ENCODE data around the gene SRPK3. TPM values are rescaled to one million over a fixed set of nuclear protein-coding genes. Genes with fewer than 3 reads are reported as not detected.

SRPK3 gene
- total RNA-seq, 1 experiment from 2014 or later, result 1.6 TPM

DNA sequence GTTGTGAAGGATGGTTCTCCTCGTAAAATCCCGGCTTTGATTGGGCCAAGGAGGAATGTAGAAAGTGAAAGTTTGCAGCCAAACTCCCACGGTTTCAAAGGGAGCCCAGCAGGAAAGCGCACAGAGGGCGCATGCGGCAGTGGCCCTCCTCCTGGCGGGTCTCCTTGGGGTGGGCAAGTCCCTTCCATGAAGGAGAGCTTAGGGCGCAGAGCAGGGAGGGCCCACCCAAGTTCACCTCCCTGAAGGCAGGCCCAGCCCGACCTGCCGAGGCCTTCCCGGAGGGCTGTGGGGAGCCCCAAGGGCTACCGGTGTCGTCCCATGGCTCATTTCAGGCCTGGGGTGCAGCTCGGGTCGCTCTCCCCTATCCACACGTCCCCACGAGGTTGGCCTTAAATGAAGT is 47.5 kb downstream of the SRPK3 start:
- BruUV-seq (replicated peaks), result no TSS peak
- peaks cover 10% of the 10 kb centered on the region; the same call in 1 of the 2 replicates for H3K4me1 ChIP-seq (ENCODE audit: control insufficient read depth, insufficient read depth, low read length)
- in situ Hi-C loops (cut with HindIII; ENCODE audit: low pct_unique_long_range_greater_than_20kb, low sequenced_read_pairs) (no loop called here), intact Hi-C loops (cut with micrococcal nuclease; ENCODE audit: unreplicated experiment) (no loop called here)
- H3K36me3 ChIP-seq (ENCODE audit: control insufficient read depth, insufficient read depth, low read length), result no peaks in the 10 kb centered on the region
- ChIA-PET CTCF (no interaction called here), POLR2A (no interaction called here)
- H3K9me3 ChIP-seq (ENCODE audit: control insufficient read depth, insufficient read depth, low read depth, low read length), result no peaks in the 10 kb centered on the region
- H3K27me3 ChIP-seq (ENCODE audit: control insufficient read depth, insufficient read depth, low read length), result no peaks in the 10 kb centered on the region
- no peak for TF ChIP-seq POLR2AphosphoS5 (IDR thresholded peaks at IDR 0.05; ENCODE audit: low read depth, low read length)
- TF ChIP-seq TCF7L2 (IDR thresholded peaks at IDR 0.05; ENCODE audit: low read depth, low read length), result peak; percentile 30; the same call in 1 of the 2 replicates
- TF ChIP-seq SIN3A (IDR thresholded peaks at IDR 0.05; ENCODE audit: borderline replicate concordance, insufficient read depth, low read depth, low read length), result no peak
- ATAC-seq, result peak; percentile 22
- peak overlapping the region; percentile 83 for H3K27ac ChIP-seq (ENCODE audit: low read length)
- DNase-seq (ENCODE audit: low read depth, low spot score), result no peak
- peak overlapping the region; percentile 55 to 67 for H3K4me3 ChIP-seq (ENCODE audit: low read depth in 2 of 2, low read length in 2 of 2)

DNA sequence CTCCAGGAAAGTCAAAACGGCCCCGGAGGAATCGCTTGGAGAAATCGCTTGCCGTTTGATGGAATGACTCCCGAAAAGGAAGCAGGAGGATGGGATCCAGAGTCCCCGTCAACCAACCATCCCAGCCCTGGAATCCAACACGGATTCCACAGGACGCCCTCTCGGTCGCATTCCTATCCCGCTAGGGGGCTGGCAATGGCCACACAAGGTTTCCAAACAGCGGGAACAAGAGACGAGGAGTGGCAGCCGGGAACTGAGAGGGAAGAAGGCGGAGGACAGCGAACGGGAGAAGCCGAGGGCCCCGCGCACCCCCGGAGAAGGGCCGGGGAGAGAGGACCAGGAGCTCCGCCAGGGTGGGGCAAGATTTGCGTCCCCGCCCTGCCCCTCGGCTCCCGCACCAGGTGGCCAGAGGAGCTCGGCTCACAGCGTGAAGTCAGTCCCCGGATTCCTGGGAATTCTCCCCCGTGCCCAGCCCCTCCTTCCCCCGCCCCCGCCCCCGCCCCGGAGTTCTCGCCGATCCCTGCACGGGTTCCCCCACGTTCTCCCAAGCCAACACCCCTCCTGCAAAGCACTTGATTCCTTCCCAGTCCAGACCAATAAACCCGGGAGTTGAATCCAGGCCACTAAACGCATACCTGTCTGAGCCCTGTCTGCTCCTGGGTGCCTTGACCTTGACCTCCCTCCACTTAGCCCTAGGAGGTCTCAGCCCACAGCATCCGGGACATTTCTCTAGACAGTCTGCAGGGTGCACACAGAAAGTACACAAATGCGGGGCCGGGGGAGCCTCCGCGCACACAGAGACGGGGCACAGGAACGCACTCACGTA is 48.1 kb downstream of the SRPK3 start:
- peak overlapping the region; percentile 55 to 67 for H3K4me3 ChIP-seq (ENCODE audit: low read depth in 2 of 2, low read length in 2 of 2)
- ATAC-seq (peak; percentile 65), DNase-seq (ENCODE audit: low read depth, low spot score) (no peak)
- no peaks in the 10 kb centered on the region for H3K27me3 ChIP-seq (ENCODE audit: control insufficient read depth, insufficient read depth, low read length)
- ChIA-PET CTCF (no interaction called here), POLR2A (no interaction called here)
- H3K4me1 ChIP-seq (ENCODE audit: control insufficient read depth, insufficient read depth, low read length), result peaks cover 10% of the 10 kb centered on the region; the same call in 1 of the 2 replicates
- in situ Hi-C loops (cut with HindIII; ENCODE audit: low pct_unique_long_range_greater_than_20kb, low sequenced_read_pairs) (no loop called here), intact Hi-C loops (cut with micrococcal nuclease; ENCODE audit: unreplicated experiment) (no loop called here)
- H3K9me3 ChIP-seq (ENCODE audit: control insufficient read depth, insufficient read depth, low read depth, low read length), result no peaks in the 10 kb centered on the region
- TF ChIP-seq SIN3A (IDR thresholded peaks at IDR 0.05; ENCODE audit: borderline replicate concordance, insufficient read depth, low read depth, low read length) (no peak), TCF7L2 (IDR thresholded peaks at IDR 0.05; ENCODE audit: low read depth, low read length) (no peak), POLR2AphosphoS5 (IDR thresholded peaks at IDR 0.05; ENCODE audit: low read depth, low read length) (no peak)
- TF ChIP-seq, protein P1, sequence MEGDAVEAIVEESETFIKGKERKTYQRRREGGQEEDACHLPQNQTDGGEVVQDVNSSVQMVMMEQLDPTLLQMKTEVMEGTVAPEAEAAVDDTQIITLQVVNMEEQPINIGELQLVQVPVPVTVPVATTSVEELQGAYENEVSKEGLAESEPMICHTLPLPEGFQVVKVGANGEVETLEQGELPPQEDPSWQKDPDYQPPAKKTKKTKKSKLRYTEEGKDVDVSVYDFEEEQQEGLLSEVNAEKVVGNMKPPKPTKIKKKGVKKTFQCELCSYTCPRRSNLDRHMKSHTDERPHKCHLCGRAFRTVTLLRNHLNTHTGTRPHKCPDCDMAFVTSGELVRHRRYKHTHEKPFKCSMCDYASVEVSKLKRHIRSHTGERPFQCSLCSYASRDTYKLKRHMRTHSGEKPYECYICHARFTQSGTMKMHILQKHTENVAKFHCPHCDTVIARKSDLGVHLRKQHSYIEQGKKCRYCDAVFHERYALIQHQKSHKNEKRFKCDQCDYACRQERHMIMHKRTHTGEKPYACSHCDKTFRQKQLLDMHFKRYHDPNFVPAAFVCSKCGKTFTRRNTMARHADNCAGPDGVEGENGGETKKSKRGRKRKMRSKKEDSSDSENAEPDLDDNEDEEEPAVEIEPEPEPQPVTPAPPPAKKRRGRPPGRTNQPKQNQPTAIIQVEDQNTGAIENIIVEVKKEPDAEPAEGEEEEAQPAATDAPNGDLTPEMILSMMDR (IDR thresholded peaks at IDR 0.05), result no peak; the same call in 1 of the 2 replicates
- TF ChIP-seq, protein P2, sequence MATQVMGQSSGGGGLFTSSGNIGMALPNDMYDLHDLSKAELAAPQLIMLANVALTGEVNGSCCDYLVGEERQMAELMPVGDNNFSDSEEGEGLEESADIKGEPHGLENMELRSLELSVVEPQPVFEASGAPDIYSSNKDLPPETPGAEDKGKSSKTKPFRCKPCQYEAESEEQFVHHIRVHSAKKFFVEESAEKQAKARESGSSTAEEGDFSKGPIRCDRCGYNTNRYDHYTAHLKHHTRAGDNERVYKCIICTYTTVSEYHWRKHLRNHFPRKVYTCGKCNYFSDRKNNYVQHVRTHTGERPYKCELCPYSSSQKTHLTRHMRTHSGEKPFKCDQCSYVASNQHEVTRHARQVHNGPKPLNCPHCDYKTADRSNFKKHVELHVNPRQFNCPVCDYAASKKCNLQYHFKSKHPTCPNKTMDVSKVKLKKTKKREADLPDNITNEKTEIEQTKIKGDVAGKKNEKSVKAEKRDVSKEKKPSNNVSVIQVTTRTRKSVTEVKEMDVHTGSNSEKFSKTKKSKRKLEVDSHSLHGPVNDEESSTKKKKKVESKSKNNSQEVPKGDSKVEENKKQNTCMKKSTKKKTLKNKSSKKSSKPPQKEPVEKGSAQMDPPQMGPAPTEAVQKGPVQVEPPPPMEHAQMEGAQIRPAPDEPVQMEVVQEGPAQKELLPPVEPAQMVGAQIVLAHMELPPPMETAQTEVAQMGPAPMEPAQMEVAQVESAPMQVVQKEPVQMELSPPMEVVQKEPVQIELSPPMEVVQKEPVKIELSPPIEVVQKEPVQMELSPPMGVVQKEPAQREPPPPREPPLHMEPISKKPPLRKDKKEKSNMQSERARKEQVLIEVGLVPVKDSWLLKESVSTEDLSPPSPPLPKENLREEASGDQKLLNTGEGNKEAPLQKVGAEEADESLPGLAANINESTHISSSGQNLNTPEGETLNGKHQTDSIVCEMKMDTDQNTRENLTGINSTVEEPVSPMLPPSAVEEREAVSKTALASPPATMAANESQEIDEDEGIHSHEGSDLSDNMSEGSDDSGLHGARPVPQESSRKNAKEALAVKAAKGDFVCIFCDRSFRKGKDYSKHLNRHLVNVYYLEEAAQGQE (IDR thresholded peaks at IDR 0.05; ENCODE audit: insufficient read depth in 1 of 2, low read depth in 2 of 2, low read length in 1 of 2), result no peak
- no TSS peak for BruUV-seq (replicated peaks)
- peak overlapping the region; percentile 83 for H3K27ac ChIP-seq (ENCODE audit: low read length)
- H3K36me3 ChIP-seq (ENCODE audit: control insufficient read depth, insufficient read depth, low read length), result no peaks in the 10 kb centered on the region

DNA sequence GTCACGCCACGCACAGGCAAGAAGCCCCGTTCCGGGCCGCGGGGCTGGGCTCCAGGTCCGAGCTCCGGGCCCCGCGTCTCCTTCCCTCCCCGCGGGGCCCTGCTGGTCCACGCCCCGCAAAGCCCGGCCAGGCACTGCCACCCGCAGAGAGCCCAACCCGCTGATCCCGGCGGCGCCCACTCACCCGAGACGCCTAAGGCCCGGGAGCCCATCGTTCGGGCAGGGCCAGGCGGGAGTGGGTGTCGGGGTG is 48.6 kb downstream of the SRPK3 start:
- Histone ChIP-seq H3K9me3 (ENCODE audit: control insufficient read depth, insufficient read depth, low read depth, low read length) (no peaks in the 10 kb centered on the region), H3K27ac (ENCODE audit: low read length) (peak overlapping the region; percentile 59), H3K27me3 (ENCODE audit: control insufficient read depth, insufficient read depth, low read length) (no peaks in the 10 kb centered on the region), H3K4me3 (ENCODE audit: low read depth in 2 of 2, low read length in 2 of 2) (peak overlapping the region; percentile 55 to 67), H3K4me1 (ENCODE audit: control insufficient read depth, insufficient read depth, low read length) (peaks cover 10% of the 10 kb centered on the region; the same call in 1 of the 2 replicates), H3K36me3 (ENCODE audit: control insufficient read depth, insufficient read depth, low read length) (no peaks in the 10 kb centered on the region)
- no peak for TF ChIP-seq POLR2AphosphoS5 (IDR thresholded peaks at IDR 0.05; ENCODE audit: low read depth, low read length)
- no peak for TF ChIP-seq TCF7L2 (IDR thresholded peaks at IDR 0.05; ENCODE audit: low read depth, low read length)
- no peak for TF ChIP-seq SIN3A (IDR thresholded peaks at IDR 0.05; ENCODE audit: borderline replicate concordance, insufficient read depth, low read depth, low read length)
- TF ChIP-seq, protein P2 (IDR thresholded peaks at IDR 0.05; ENCODE audit: insufficient read depth in 1 of 2, low read depth in 2 of 2, low read length in 1 of 2), result no peak
- TF ChIP-seq, protein P1 (IDR thresholded peaks at IDR 0.05), result no peak
- intact Hi-C loops (cut with micrococcal nuclease; ENCODE audit: unreplicated experiment) (no loop called here), in situ Hi-C loops (cut with HindIII; ENCODE audit: low pct_unique_long_range_greater_than_20kb, low sequenced_read_pairs) (no loop called here)
- ChIA-PET POLR2A (no interaction called here), CTCF (no interaction called here)
- no TSS peak for BruUV-seq (replicated peaks)
- ATAC-seq (peak; percentile 15; the same call in 1 of the 2 replicates), DNase-seq (ENCODE audit: low read depth, low spot score) (no peak)

Data from Panc1 (cell line).